ENCODE results near the gene PUM2. TPM values are rescaled to one million over a fixed set of nuclear protein-coding genes. Genes with fewer than 3 reads are reported as not detected.

PUM2 gene
- total and polyA plus RNA-seq, 2 of the 13 experiments (the other 11 are each of a cell fraction or from before 2014, with no cell fraction given), result 69.6 to 69.8 TPM

DNA sequence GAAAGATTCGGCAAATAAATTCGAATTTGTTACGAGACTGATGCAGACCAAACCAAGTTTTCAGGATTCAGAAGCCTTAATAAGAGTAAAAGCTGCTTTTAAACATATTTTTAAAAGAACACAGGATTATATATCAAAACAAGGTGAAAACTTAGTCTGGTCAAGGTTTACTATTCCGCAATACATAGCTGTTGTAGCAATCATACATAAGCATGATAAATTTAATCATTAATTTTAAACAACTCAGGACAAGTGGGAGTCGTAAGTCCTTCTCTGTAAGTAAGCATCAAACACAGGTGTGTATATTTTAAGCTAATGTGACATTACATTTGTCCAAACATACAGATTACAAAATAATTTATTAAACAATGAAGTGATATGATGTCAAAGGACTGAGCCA, 57.7 kb downstream of the PUM2 start:
- intact Hi-C loops (cut with micrococcal nuclease; ENCODE audit: unreplicated experiment), result no loop called here
- BruUV-seq (replicated peaks), result no TSS peak
- peaks cover 18% of the 10 kb centered on the region for H3K79me2 ChIP-seq (ENCODE audit: insufficient read depth, low read length)

GRCh38 chr2:20291846-20292408, 58.7 kb downstream of the PUM2 start:
- no peak overlapping the region for H3K9ac ChIP-seq (ENCODE audit: insufficient read depth, low read depth, low read length)
- no peak overlapping the region for H3K4me2 ChIP-seq (ENCODE audit: low read depth, low read length)
- no peaks in the 10 kb centered on the region for H3K9me3 ChIP-seq (ENCODE audit: low read length)
- WGBS (ENCODE audit: low lambda C conversion rate), result 98% methylated on average over 13 of the region's 13 CpGs
- H3K27me3 ChIP-seq (ENCODE audit: control insufficient read depth in 1 of 2, insufficient read depth in 2 of 2, low read length in 2 of 2), result no peaks in the 10 kb centered on the region
- peaks cover 14% of the 10 kb centered on the region for H3K79me2 ChIP-seq (ENCODE audit: insufficient read depth, low read length)
- DNase-seq (ENCODE audit: low spot score) (no peak), ATAC-seq (peak; percentile 8; the same call in 1 of the 3 replicates), FAIRE-seq (no peak)
- H3K36me3 ChIP-seq (replicated peaks in 1 of 2; ENCODE audit: control insufficient read depth in 1 of 2, insufficient read depth in 2 of 2, low read length in 2 of 2), result peaks cover 17 to 81% of the 10 kb centered on the region in 2 experiments
- peaks cover 11% of the 10 kb centered on the region; the same call in 1 of the 2 replicates for H4K20me1 ChIP-seq (ENCODE audit: insufficient read depth, low read length)
- in situ Hi-C loops (cut with HindIII; ENCODE audit: extremely low pct_ligation_motif_present, low pct_unique_long_range_greater_than_20kb), result no loop called here
- ChIA-PET POLR2A (no interaction called here), CTCF (ENCODE audit: low intra/inter-chr PET ratio, low total read pairs) (interaction anchor here (0.8 to 1.7 kb wide), 3 partner anchors 188 to 336 kb away, joined by 3 to 8 read pairs (median 8); no protein-coding TSS in a partner anchor)
- intact Hi-C loops (cut with micrococcal nuclease; ENCODE audit: unreplicated experiment), result loop anchor here (1.0 kb wide), 2 partner anchors 157 to 189 kb away; no protein-coding TSS in a partner anchor
- no peak overlapping the region for H2AFZ ChIP-seq (ENCODE audit: low read length)
- H3K4me3 ChIP-seq (replicated peaks in 1 of 3; ENCODE audit: insufficient read depth in 1 of 3, low read depth in 2 of 3, low read length in 3 of 3), result no peak overlapping the region
- H3K4me1 ChIP-seq (ENCODE audit: insufficient read depth, low read length), result peaks cover 5% of the 10 kb centered on the region; the same call in 1 of the 2 replicates
- no TSS peak for BruUV-seq (replicated peaks)
- H3K27ac ChIP-seq (ENCODE audit: extremely low read length, insufficient read depth, low read length), result no peak overlapping the region
- TF ChIP-seq RBM22 (optimal IDR thresholded peaks at IDR 0.05; ENCODE audit: low read length), result peak; percentile 66
- no peak for TF ChIP-seq HOXA9 (CRISPR knock-in tag; IDR thresholded peaks at IDR 0.05; ENCODE audit: borderline replicate concordance)
- TF ChIP-seq ZNF160 (CRISPR knock-in tag; IDR thresholded peaks at IDR 0.05), result no peak
- no peak for TF ChIP-seq ZNF543 (CRISPR knock-in tag; IDR thresholded peaks at IDR 0.05)
- peak; percentile 9; the same call in 1 of the 2 replicates for TF ChIP-seq ZNF687 (CRISPR knock-in tag; IDR thresholded peaks at IDR 0.05)
- no peak for TF ChIP-seq U2AF1 (optimal IDR thresholded peaks at IDR 0.05; ENCODE audit: low read depth, low read length)
- TF ChIP-seq DNMT3B (CRISPR knock-in tag; conservative IDR thresholded peaks at IDR 0.05), result no peak

More for the DNA sequence above, 57.7 kb downstream of the PUM2 start:
- WGBS (ENCODE audit: low lambda C conversion rate), result 97% methylated on average over 5 of the region's 5 CpGs
- POLR2A ChIA-PET, result no interaction called here
- Histone ChIP-seq H3K36me3 (replicated peaks in 1 of 2; ENCODE audit: control insufficient read depth in 1 of 2, insufficient read depth in 2 of 2, low read length in 2 of 2) (peaks cover 20 to 81% of the 10 kb centered on the region in 2 experiments), H3K27me3 (ENCODE audit: control insufficient read depth in 1 of 2, insufficient read depth in 2 of 2, low read length in 2 of 2) (no peaks in the 10 kb centered on the region), H3K4me1 (ENCODE audit: insufficient read depth, low read length) (peaks cover 5% of the 10 kb centered on the region; the same call in 1 of the 2 replicates), H3K9me3 (ENCODE audit: low read length) (no peaks in the 10 kb centered on the region), H2AFZ (ENCODE audit: low read length) (no peak overlapping the region), H4K20me1 (ENCODE audit: insufficient read depth, low read length) (peaks cover 11% of the 10 kb centered on the region; the same call in 1 of the 2 replicates), H3K27ac (ENCODE audit: extremely low read length, insufficient read depth, low read length) (no peak overlapping the region), H3K4me3 (replicated peaks in 1 of 3; ENCODE audit: insufficient read depth in 1 of 3, low read depth in 2 of 3, low read length in 3 of 3) (no peak overlapping the region), H3K4me2 (ENCODE audit: low read depth, low read length) (no peak overlapping the region), H3K9ac (ENCODE audit: insufficient read depth, low read depth, low read length) (no peak overlapping the region)
- FAIRE-seq (no peak), ATAC-seq (no peak), DNase-seq (ENCODE audit: low spot score) (no peak)
- TF ChIP-seq FOXA1 (IDR thresholded peaks at IDR 0.05) (no peak), FOXA1 (CRISPR knock-in tag; IDR thresholded peaks at IDR 0.05) (no peak), CEBPB (IDR thresholded peaks at IDR 0.05; ENCODE audit: borderline replicate concordance, low read depth, low read length) (peak; percentile 50; the same call in 1 of the 2 replicates), ZFP82 (CRISPR knock-in tag; IDR thresholded peaks at IDR 0.05; ENCODE audit: borderline replicate concordance) (no peak)
- CTCF ChIA-PET (ENCODE audit: low intra/inter-chr PET ratio, low total read pairs), result no interaction called here
- in situ Hi-C loops (cut with HindIII; ENCODE audit: extremely low pct_ligation_motif_present, low pct_unique_long_range_greater_than_20kb), result no loop called here
